GM13977 (cell line): ENCODE results near the gene SCFD2.

Experiments
- DNase-seq: peaks from one replicate; pipeline ENCODE4 v3.0.0; 2012; ENCODE audit warnings: low spot score
- CTCF ChIP-seq: IDR thresholded peaks from 2 replicates; pipeline ENCODE4 v1.5.1; 2012; ENCODE audit warnings: mild to moderate bottlenecking, control low read depth; ENCODE audit not compliant: insufficient read depth; ENCODE audit errors: extremely low read depth, missing control alignments
- in situ Hi-C: fragments of 300-500 bp; cut with MboI; formaldehyde crosslinking; loops from one replicate; pipeline ENCODE4 v1.12.0; 2022; ENCODE audit warnings: low sequenced_read_pairs, low pct_unique_long_range_greater_than_20kb, mixed read lengths, inconsistent platforms; ENCODE audit not compliant: unreplicated experiment

The SCFD2 gene

GRCh38 chr4:53371843-53372521, 6.1 kb upstream of the SCFD2 start:
- in situ Hi-C loops = no loop called here
- TF ChIP-seq CTCF = no peak
- DNase-seq = no peak

GRCh38 chr4:53371049-53371448, 5.2 kb upstream of the SCFD2 start:
- no peak for TF ChIP-seq CTCF
- in situ Hi-C loops = no loop called here
- DNase-seq = no peak

GRCh38 chr4:53367721-53368120, 1.9 kb upstream of the SCFD2 start:
- DNase-seq = no peak
- no peak for TF ChIP-seq CTCF
- in situ Hi-C loops = no loop called here

GRCh38 chr4:53366301-53366716, 448 bp upstream of the SCFD2 start:
- no peak for TF ChIP-seq CTCF
- DNase-seq = no peak
- in situ Hi-C loops = no loop called here

- DNase-seq = no peak
- in situ Hi-C loops = no loop called here
- TF ChIP-seq CTCF = no peak
Measured at GRCh38 chr4:53365121-53365485, 758 bp downstream of the SCFD2 start.

- TF ChIP-seq CTCF = no peak
- in situ Hi-C loops = no loop called here
- no peak for DNase-seq
Measured at GRCh38 chr4:53364624-53365023, 1.2 kb downstream of the SCFD2 start.
